CD14-positive monocyte (primary cell): ENCODE measurements around the gene DPPA5. TPM values are rescaled to one million over a fixed set of nuclear protein-coding genes. Genes with fewer than 3 reads are reported as not detected.
A peak's percentile ranks its signal among the peaks of the same experiment; 100 is the strongest.

Experiments used
- DNase-seq, 3 donors: peaks; one replicate each; pipeline ENCODE4 v3.0.0-alpha.2; 2011 to 2022
- H2AFZ ChIP-seq: 2 replicates; pipeline ENCODE4 v1.6.0; 2012; ENCODE audit warnings: mild to moderate bottlenecking, low read depth, low read length, inconsistent platforms; ENCODE audit not compliant: insufficient read depth, poor library complexity, severe bottlenecking
- H3K27ac ChIP-seq, 2 donors: 1 replicate in 1 of 2; 2 replicates in 1 of 2; pipeline ENCODE4 v1.5.1; 2012 to 2013; ENCODE audit warnings: low read length in 2 of 2, control low read depth in 1 of 2, inconsistent platforms in 1 of 2, low read depth in 1 of 2, mild to moderate bottlenecking in 1 of 2
- H3K27me3 ChIP-seq, 2 donors: one replicate each; pipeline versions ENCODE4 v1.6.0 to v1.6.1; 2011 to 2013; ENCODE audit warnings: low read length in 2 of 2; ENCODE audit not compliant: control insufficient read depth in 2 of 2, insufficient read depth in 2 of 2
- H3K36me3 ChIP-seq, 2 donors: replicated peaks in 1 of 2; 1 replicate in 1 of 2; 2 replicates in 1 of 2; pipeline versions ENCODE4 v1.5.1 to v1.6.1; 2012 to 2013; ENCODE audit warnings: low read length in 2 of 2, control low read depth in 1 of 2, inconsistent platforms in 1 of 2, mild to moderate bottlenecking in 1 of 2; ENCODE audit not compliant: insufficient read depth in 2 of 2, control insufficient read depth in 1 of 2
- H3K4me1 ChIP-seq, 2 donors: 1 replicate in 1 of 2; 2 replicates in 1 of 2; pipeline versions ENCODE4 v1.5.1 to v1.6.1; 2012 to 2013; ENCODE audit warnings: low read length in 2 of 2, control low read depth in 1 of 2, inconsistent platforms in 1 of 2, mild to moderate bottlenecking in 1 of 2, moderate library complexity in 1 of 2; ENCODE audit not compliant: insufficient read depth in 2 of 2, control insufficient read depth in 1 of 2
- H3K4me2 ChIP-seq: replicated peaks from 2 replicates; pipeline ENCODE3; 2012; ENCODE audit warnings: low read length, moderate library complexity, mild to moderate bottlenecking; ENCODE audit not compliant: poor library complexity, severe bottlenecking; ENCODE audit errors: extremely low read depth
- H3K4me3 ChIP-seq, 3 experiments: fragments of 200-600 bp in 1 of 3; sonication (generic) in 1 of 3; replicated peaks in 1 of 3; 1 replicate in 2 of 3; 2 replicates in 1 of 3; pipeline ENCODE4 v1.5.1; 2011 to 2013; ENCODE audit warnings: low read length in 3 of 3, mild to moderate bottlenecking in 3 of 3, control low read depth in 2 of 3, low read depth in 2 of 3, inconsistent platforms in 1 of 3, moderate library complexity in 1 of 3
- H3K79me2 ChIP-seq: 2 replicates; pipeline ENCODE4 v1.6.0; 2012; ENCODE audit warnings: mild to moderate bottlenecking, control low read depth, inconsistent platforms, low read length, moderate library complexity; ENCODE audit not compliant: insufficient read depth
- H3K9ac ChIP-seq: 2 replicates; pipeline ENCODE4 v1.6.0; 2017; ENCODE audit warnings: low read length, mild to moderate bottlenecking; ENCODE audit not compliant: insufficient read depth, poor library complexity, severe bottlenecking
- H3K9me3 ChIP-seq, 2 donors: replicated peaks in 1 of 2; 1 replicate in 1 of 2; 2 replicates in 1 of 2; pipeline versions ENCODE4 v1.5.1 to v1.6.1; 2012 to 2013; ENCODE audit warnings: low read length in 2 of 2, control low read depth in 1 of 2; ENCODE audit not compliant: control insufficient read depth in 1 of 2, insufficient read depth in 1 of 2
- H4K20me1 ChIP-seq: 2 replicates; pipeline ENCODE4 v1.6.0; 2012; ENCODE audit warnings: mild to moderate bottlenecking, low read length, control low read depth, moderate library complexity; ENCODE audit not compliant: insufficient read depth
- H3K27ac Mint-ChIP-seq, 7 donors: one replicate each; pipeline ENCODE4 v1.8.0; 2020; ENCODE audit warnings: mild to moderate bottlenecking in 7 of 7, mixed read lengths in 7 of 7, moderate library complexity in 6 of 7, inconsistent platforms in 2 of 7
- H3K27me3 Mint-ChIP-seq, 3 donors: one replicate each; pipeline ENCODE4 v1.8.0; 2021 to 2022; ENCODE audit warnings: low read depth in 3 of 3, mild to moderate bottlenecking in 3 of 3, mixed read lengths in 3 of 3, moderate library complexity in 3 of 3, inconsistent platforms in 1 of 3
- H3K36me3 Mint-ChIP-seq, 2 donors: one replicate each; pipeline ENCODE4 v1.8.0; 2020; ENCODE audit warnings: mixed read lengths in 2 of 2, inconsistent platforms in 1 of 2, mild to moderate bottlenecking in 1 of 2
- H3K4me1 Mint-ChIP-seq: one replicate; pipeline ENCODE4 v1.8.0; 2020; ENCODE audit warnings: mild to moderate bottlenecking, mixed read lengths
- H3K4me3 Mint-ChIP-seq, 2 donors: one replicate each; pipeline ENCODE4 v1.8.0; 2020; ENCODE audit warnings: mild to moderate bottlenecking in 2 of 2, mixed read lengths in 2 of 2, moderate library complexity in 1 of 2
- H3K9me3 Mint-ChIP-seq, 7 donors: one replicate each; pipeline ENCODE4 v1.8.0; 2020 to 2022; ENCODE audit warnings: mixed read lengths in 7 of 7, mild to moderate bottlenecking in 6 of 7, moderate library complexity in 6 of 7, inconsistent platforms in 2 of 7
- WGBS: methylation state at CpG from one replicate; pipeline ENCODE4 v1.1.5; 2013; ENCODE audit warnings: missing lambda C conversion rate; ENCODE audit not compliant: insufficient coverage; 5-methylcytosine and 5-hydroxymethylcytosine counted together
- intact Hi-C, 2 donors: fragments of 100-400 bp; cut with micrococcal nuclease; formaldehyde crosslinking; loops; one replicate each; pipeline versions ENCODE4 v1.15.0 to v1.15.1; 2023
- polyA plus RNA-seq, 3 donors: library from polyadenylated mRNA; depleted of rRNA in 1 of 3; unstranded in 2 of 3; stranded (reverse) in 1 of 3; fragments of 300-500 nt in 2 of 3; fragments of >200 nt in 1 of 3; fragmentation: Illumina TruSeq in 2 of 3; gene quantifications; 1 replicate in 2 of 3; 2 replicates in 1 of 3; pipeline ENCODE4 v1.2.3, GENCODE V29; 2012 to 2021
- TF ChIP-seq, protein P1 (sequence below): fragments of 200-600 bp; IDR thresholded peaks from one replicate; pipeline ENCODE4 v1.8.0; 2022; ENCODE audit warnings: antibody characterized with exemption, mild to moderate bottlenecking

The DPPA5 gene
- polyA plus RNA-seq, 3 donors, result not detected

DNA sequence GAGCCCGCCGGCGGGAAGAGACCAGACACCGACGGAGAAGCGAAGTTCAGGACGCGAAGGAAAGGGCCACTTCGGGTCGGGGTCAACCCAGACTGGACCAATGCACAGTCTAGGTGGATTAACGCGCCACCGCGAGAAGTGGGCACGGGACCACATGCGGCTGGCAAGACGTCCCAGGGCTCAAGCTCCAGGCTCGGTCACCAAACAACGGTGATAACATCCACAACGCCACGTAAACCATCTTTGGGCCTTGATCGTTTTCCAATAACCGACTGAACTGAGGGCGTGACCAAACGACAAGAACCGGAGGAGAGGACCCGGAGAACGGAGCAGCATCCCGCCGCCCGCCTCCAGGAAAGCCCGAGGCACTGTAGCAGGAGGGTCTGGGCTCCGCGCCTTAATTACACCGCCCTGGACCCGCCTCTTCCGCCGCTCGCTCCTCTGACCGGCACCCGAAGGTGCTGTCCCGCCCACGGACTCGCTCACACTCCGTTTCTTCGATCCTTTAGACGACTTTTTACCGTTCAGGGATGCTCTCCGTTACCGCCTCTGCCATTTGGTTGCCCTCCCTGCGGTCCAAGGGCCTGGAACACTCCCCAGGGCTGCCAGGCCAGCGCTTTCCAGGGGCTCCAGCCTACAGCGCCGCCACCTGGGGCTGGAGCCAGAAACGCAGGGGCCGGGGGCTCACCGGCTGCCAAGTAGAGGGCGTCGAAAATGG lies 44.1 kb downstream of the DPPA5 start:
- H3K27ac ChIP-seq, result no peak overlapping the region
- peak overlapping the region; percentile 70 for H3K9ac ChIP-seq
- no peaks in the 10 kb centered on the region for H3K36me3 ChIP-seq
- DNase-seq, result peak; percentile 7 to 13 (median 11)
- intact Hi-C loops, result no loop called here
- TF ChIP-seq, protein P1, sequence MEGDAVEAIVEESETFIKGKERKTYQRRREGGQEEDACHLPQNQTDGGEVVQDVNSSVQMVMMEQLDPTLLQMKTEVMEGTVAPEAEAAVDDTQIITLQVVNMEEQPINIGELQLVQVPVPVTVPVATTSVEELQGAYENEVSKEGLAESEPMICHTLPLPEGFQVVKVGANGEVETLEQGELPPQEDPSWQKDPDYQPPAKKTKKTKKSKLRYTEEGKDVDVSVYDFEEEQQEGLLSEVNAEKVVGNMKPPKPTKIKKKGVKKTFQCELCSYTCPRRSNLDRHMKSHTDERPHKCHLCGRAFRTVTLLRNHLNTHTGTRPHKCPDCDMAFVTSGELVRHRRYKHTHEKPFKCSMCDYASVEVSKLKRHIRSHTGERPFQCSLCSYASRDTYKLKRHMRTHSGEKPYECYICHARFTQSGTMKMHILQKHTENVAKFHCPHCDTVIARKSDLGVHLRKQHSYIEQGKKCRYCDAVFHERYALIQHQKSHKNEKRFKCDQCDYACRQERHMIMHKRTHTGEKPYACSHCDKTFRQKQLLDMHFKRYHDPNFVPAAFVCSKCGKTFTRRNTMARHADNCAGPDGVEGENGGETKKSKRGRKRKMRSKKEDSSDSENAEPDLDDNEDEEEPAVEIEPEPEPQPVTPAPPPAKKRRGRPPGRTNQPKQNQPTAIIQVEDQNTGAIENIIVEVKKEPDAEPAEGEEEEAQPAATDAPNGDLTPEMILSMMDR, result peak; percentile 22
- peaks cover 0 to 2% of the 10 kb centered on the region in 2 donors for H3K36me3 Mint-ChIP-seq
- peaks cover 14 to 16% of the 10 kb centered on the region in 2 donors for H3K4me1 ChIP-seq
- peak overlapping the region; percentile 91 for H2AFZ ChIP-seq
- H3K27me3 ChIP-seq, result peaks cover 3 to 17% of the 10 kb centered on the region in 2 donors
- H3K4me2 ChIP-seq, result peak overlapping the region; percentile 91
- H3K27me3 Mint-ChIP-seq, result peaks cover 20 to 44% (median 33%) of the 10 kb centered on the region in 3 donors
- H3K79me2 ChIP-seq, result no peaks in the 10 kb centered on the region
- no peaks in the 10 kb centered on the region for H4K20me1 ChIP-seq
- peaks cover 0 to 13% (median 8%) of the 10 kb centered on the region in 7 donors for H3K9me3 Mint-ChIP-seq
- peaks cover 26% of the 10 kb centered on the region for H3K4me1 Mint-ChIP-seq
- peak overlapping the region; percentile 98 to 100 for H3K4me3 Mint-ChIP-seq
- H3K9me3 ChIP-seq, result peaks cover 0 to 1% of the 10 kb centered on the region in 2 donors
- peak overlapping the region; percentile 61 to 85 (median 75) for H3K4me3 ChIP-seq
- H3K27ac Mint-ChIP-seq, result peak overlapping the region in 3 of 7 donors; percentile 62 to 77 (median 68)
- under 1% methylated on average over 54 of the region's 59 CpGs for WGBS

DNA sequence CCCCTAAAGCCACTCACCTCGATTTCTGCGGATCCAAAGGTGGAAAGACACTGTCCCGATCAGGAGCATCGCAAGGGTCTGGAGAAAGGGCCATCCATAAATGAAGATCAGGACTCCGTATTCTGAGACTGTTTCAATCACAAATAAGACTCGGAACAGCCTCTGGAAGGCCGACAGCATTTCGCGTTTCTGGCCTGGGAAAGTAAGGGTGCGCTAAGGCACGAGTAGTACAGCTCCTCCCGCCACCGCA lies 44.6 kb downstream of the DPPA5 start:
- no peak for DNase-seq
- H3K27ac ChIP-seq, result no peak overlapping the region
- peaks cover 0 to 13% (median 7%) of the 10 kb centered on the region in 7 donors for H3K9me3 Mint-ChIP-seq
- WGBS, result under 1% methylated on average over 13 of the region's 13 CpGs
- peaks cover 23% of the 10 kb centered on the region for H3K4me1 Mint-ChIP-seq
- H3K27me3 ChIP-seq, result peaks cover 3 to 12% of the 10 kb centered on the region in 2 donors
- no peaks in the 10 kb centered on the region for H3K9me3 ChIP-seq
- H3K27ac Mint-ChIP-seq, result peak overlapping the region in 3 of 7 donors; percentile 62 to 77 (median 68)
- H2AFZ ChIP-seq, result peak overlapping the region; percentile 91
- TF ChIP-seq, protein P1, result no peak
- H3K36me3 Mint-ChIP-seq, result peaks cover 0 to 2% of the 10 kb centered on the region in 2 donors
- peak overlapping the region; percentile 91 for H3K4me2 ChIP-seq
- no peaks in the 10 kb centered on the region for H4K20me1 ChIP-seq
- peaks cover 17 to 39% (median 28%) of the 10 kb centered on the region in 3 donors for H3K27me3 Mint-ChIP-seq
- intact Hi-C loops, result no loop called here
- peak overlapping the region; percentile 70 for H3K9ac ChIP-seq
- H3K4me1 ChIP-seq, result peaks cover 9 to 11% of the 10 kb centered on the region in 2 donors
- no peaks in the 10 kb centered on the region for H3K79me2 ChIP-seq
- H3K4me3 Mint-ChIP-seq, result peak overlapping the region; percentile 98 to 100
- H3K4me3 ChIP-seq, result peak overlapping the region; percentile 61 to 85 (median 75)
- no peaks in the 10 kb centered on the region for H3K36me3 ChIP-seq
